ENCODE data around the gene STOM. TPM values are rescaled to one million over a fixed set of nuclear protein-coding genes. Genes with fewer than 3 reads are reported as not detected.

STOM gene
- total and polyA plus RNA-seq, 10 of the 15 experiments (the other 5 are each of a cell fraction or from before 2014, with no cell fraction given), result 6.7 to 47.4 (median 39.8) TPM

DNA sequence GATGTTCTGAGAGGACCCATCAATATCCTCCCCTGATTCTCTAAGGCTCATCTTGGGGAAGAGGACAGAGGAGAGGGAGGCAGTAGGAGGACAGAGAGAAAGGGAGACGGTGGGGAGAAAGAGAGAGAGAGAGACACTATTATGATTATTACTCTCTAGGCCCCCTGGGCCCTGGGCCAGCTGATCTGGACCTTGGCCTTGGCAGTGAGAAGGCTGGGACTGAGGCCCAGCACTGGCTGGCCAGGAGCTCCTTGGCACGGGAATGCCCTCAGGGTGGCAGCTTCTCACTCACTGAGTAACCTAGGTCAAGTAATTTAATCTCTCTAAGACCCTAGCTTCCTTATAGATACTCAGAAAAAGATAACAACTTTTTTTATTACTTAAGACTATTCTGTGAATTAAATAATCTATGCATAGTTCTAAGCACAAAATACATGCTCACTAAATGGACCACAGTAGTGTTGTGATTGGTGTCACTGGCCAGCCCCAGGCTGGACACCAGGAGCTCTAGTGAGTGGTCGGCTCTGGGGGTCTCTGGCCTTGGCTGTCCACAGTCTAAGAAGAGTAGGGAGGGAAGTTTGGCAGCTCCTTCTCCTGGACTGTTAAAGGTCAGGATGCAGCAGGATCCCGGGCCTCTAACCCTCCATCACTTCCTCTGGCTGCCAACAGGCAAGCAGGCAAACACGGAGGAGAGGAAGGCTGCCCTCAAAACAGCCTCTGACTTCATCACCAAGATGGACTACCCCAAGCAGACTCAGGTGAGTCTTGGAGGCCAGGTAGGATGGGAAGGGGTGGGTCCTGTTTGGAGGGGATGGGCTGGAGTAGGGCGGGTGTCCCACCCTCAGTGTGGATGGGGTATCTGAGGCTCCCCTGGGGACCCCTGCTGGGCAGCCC, 52.1 kb downstream of the STOM start:
- Histone ChIP-seq H3K4me1 (ENCODE audit: control insufficient read depth, insufficient read depth, low read length) (peaks cover 9% of the 10 kb centered on the region), H4K20me1 (ENCODE audit: control insufficient read depth, insufficient read depth) (no peaks in the 10 kb centered on the region), H3K9ac (ENCODE audit: control insufficient read depth, insufficient read depth, low read length) (no peak overlapping the region), H3K79me2 (ENCODE audit: control insufficient read depth, insufficient read depth, low read length) (no peaks in the 10 kb centered on the region), H3K27ac (ENCODE audit: control insufficient read depth, insufficient read depth) (no peak overlapping the region), H3K4me3 (no peak overlapping the region), H2AFZ (ENCODE audit: control insufficient read depth, low read depth, low read length) (no peak overlapping the region), H3K4me2 (ENCODE audit: control insufficient read depth, insufficient read depth) (no peak overlapping the region), H3K36me3 (ENCODE audit: control insufficient read depth in 2 of 2, insufficient read depth in 2 of 2, low read length in 1 of 2) (no peaks in the 10 kb centered on the region; a peak in 1 of 4 replicates), H3K27me3 (replicated peaks in 1 of 2; ENCODE audit: control insufficient read depth in 2 of 2, insufficient read depth in 2 of 2, low read length in 1 of 2) (no peaks in the 10 kb centered on the region), H3K9me3 (replicated peaks; ENCODE audit: control insufficient read depth, insufficient read depth, low read length) (no peaks in the 10 kb centered on the region)
- TF ChIP-seq KLF5 (IDR thresholded peaks at IDR 0.05; ENCODE audit: partially characterized antibody) (no peak), ATF7 (IDR thresholded peaks at IDR 0.05; ENCODE audit: low read depth) (no peak), CHD1 (IDR thresholded peaks at IDR 0.05; ENCODE audit: low read depth, low read length) (no peak)
- TF ChIP-seq, protein P1, sequence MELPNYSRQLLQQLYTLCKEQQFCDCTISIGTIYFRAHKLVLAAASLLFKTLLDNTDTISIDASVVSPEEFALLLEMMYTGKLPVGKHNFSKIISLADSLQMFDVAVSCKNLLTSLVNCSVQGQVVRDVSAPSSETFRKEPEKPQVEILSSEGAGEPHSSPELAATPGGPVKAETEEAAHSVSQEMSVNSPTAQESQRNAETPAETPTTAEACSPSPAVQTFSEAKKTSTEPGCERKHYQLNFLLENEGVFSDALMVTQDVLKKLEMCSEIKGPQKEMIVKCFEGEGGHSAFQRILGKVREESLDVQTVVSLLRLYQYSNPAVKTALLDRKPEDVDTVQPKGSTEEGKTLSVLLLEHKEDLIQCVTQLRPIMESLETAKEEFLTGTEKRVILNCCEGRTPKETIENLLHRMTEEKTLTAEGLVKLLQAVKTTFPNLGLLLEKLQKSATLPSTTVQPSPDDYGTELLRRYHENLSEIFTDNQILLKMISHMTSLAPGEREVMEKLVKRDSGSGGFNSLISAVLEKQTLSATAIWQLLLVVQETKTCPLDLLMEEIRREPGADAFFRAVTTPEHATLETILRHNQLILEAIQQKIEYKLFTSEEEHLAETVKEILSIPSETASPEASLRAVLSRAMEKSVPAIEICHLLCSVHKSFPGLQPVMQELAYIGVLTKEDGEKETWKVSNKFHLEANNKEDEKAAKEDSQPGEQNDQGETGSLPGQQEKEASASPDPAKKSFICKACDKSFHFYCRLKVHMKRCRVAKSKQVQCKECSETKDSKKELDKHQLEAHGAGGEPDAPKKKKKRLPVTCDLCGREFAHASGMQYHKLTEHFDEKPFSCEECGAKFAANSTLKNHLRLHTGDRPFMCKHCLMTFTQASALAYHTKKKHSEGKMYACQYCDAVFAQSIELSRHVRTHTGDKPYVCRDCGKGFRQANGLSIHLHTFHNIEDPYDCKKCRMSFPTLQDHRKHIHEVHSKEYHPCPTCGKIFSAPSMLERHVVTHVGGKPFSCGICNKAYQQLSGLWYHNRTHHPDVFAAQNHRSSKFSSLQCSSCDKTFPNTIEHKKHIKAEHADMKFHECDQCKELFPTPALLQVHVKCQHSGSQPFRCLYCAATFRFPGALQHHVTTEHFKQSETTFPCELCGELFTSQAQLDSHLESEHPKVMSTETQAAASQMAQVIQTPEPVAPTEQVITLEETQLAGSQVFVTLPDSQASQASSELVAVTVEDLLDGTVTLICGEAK (IDR thresholded peaks at IDR 0.05; ENCODE audit: borderline replicate concordance), result no peak
- TF ChIP-seq, protein P2, sequence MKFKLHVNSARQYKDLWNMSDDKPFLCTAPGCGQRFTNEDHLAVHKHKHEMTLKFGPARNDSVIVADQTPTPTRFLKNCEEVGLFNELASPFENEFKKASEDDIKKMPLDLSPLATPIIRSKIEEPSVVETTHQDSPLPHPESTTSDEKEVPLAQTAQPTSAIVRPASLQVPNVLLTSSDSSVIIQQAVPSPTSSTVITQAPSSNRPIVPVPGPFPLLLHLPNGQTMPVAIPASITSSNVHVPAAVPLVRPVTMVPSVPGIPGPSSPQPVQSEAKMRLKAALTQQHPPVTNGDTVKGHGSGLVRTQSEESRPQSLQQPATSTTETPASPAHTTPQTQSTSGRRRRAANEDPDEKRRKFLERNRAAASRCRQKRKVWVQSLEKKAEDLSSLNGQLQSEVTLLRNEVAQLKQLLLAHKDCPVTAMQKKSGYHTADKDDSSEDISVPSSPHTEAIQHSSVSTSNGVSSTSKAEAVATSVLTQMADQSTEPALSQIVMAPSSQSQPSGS (IDR thresholded peaks at IDR 0.05; ENCODE audit: low read length), result no peak
- TF ChIP-seq, protein P3, sequence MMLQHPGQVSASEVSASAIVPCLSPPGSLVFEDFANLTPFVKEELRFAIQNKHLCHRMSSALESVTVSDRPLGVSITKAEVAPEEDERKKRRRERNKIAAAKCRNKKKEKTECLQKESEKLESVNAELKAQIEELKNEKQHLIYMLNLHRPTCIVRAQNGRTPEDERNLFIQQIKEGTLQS (IDR thresholded peaks at IDR 0.05; ENCODE audit: borderline replicate concordance, extremely low read depth, low read depth, low read length), result no peak
- CTCF ChIA-PET, result interaction anchor here (0.7 to 10.7 kb wide), 10 partner anchors 14 to 104 kb away, joined by 3 to 318 read pairs (median 25); no protein-coding TSS in a partner anchor
- 32% methylated on average over 6 of the region's 6 CpGs for WGBS (ENCODE audit: insufficient coverage, insufficient replicate concordance, low lambda C conversion rate, missing lambda C conversion rate)
- ATAC-seq (no peak), FAIRE-seq (no peak), DNase-seq (ENCODE audit: low read depth, low spot score) (no peak)
- RAD21 ChIA-PET (ENCODE audit: unreplicated experiment), result interaction anchor here (0.6 to 6.0 kb wide), 4 partner anchors 57 to 105 kb away, joined by 4 to 106 read pairs (median 11); no protein-coding TSS in a partner anchor
- POLR2A ChIA-PET, result no interaction called here
- SMC1A ChIA-PET (ENCODE audit: uncharacterized antibody, unreplicated experiment), result interaction anchor here (1.2 to 9.5 kb wide), 4 partner anchors 61 to 105 kb away, joined by 4 to 147 read pairs (median 49); no protein-coding TSS in a partner anchor
- in situ Hi-C loops (cut with MboI), result loop anchor here (5.0 kb wide), 2 partner anchors 79 to 101 kb away; no protein-coding TSS in a partner anchor
- intact Hi-C loops (cut with micrococcal nuclease; ENCODE audit: unreplicated experiment), result no loop called here
- BruUV-seq (replicated peaks), result no TSS peak

All from GM12878 (cell line).